GM12891 (cell line): ENCODE results near the gene JAKMIP3.

Experiments
- POLR2A ChIP-seq: IDR thresholded peaks from 2 replicates; pipeline ENCODE4 v1.6.1; 2011; ENCODE audit warnings: low read depth, low read length, control low read depth
- POLR2AphosphoS5 ChIP-seq: IDR thresholded peaks from 2 replicates; pipeline ENCODE4 v1.6.1; 2011; ENCODE audit warnings: low read depth, low read length, control low read depth

GRCh38 chr10:132113206-132113605 lies 47.5 kb downstream of the JAKMIP3 start:
- no peak for TF ChIP-seq POLR2AphosphoS5
- TF ChIP-seq POLR2A, result no peak
